ENCODE data around the gene SDC3.

Gene SDC3

GRCh38 chr1:30887485-30888315 is 20.9 kb downstream of the SDC3 start:
- Histone ChIP-seq H3K4me1 (0 out of 2 replicates have a peak, but pooled peaks cover 2% of the 10 kb centered on the region), H3K27me3 (no peaks in the 10 kb centered on the region), H3K4me3 (ENCODE audit: low read depth, low read length) (no peak overlapping the region), H3K9me3 (no peaks in the 10 kb centered on the region), H3K36me3 (no peaks in the 10 kb centered on the region)
- TF ChIP-seq CTCF (IDR thresholded peaks at IDR 0.05; ENCODE audit: low read depth, low read length): no peak
- no peak for DNase-seq

- no peaks in the 10 kb centered on the region for H3K36me3 ChIP-seq
- H3K27me3 ChIP-seq: no peaks in the 10 kb centered on the region
- no peak overlapping the region for H3K4me3 ChIP-seq (ENCODE audit: low read depth, low read length)
- TF ChIP-seq CTCF (IDR thresholded peaks at IDR 0.05; ENCODE audit: low read depth, low read length): no peak
- H3K9me3 ChIP-seq: no peaks in the 10 kb centered on the region
- H3K4me1 ChIP-seq: 0 out of 2 replicates have a peak, but pooled peaks cover 2% of the 10 kb centered on the region
- DNase-seq: no peak
Measured at GRCh38 chr1:30886710-30887428, 21.7 kb downstream of the SDC3 start.

- Histone ChIP-seq H3K9me3 (no peaks in the 10 kb centered on the region), H3K36me3 (no peaks in the 10 kb centered on the region), H3K4me1 (0 out of 2 replicates have a peak, but pooled peaks cover 2% of the 10 kb centered on the region), H3K27me3 (no peaks in the 10 kb centered on the region), H3K4me3 (ENCODE audit: low read depth, low read length) (no peak overlapping the region)
- DNase-seq: no peak
- no peak for TF ChIP-seq CTCF (IDR thresholded peaks at IDR 0.05; ENCODE audit: low read depth, low read length)
Measured at GRCh38 chr1:30885570-30886522, 22.7 kb downstream of the SDC3 start.

GRCh38 chr1:30884723-30885122 is 23.8 kb downstream of the SDC3 start:
- Histone ChIP-seq H3K4me1 (0 out of 2 replicates have a peak, but pooled peaks cover 2% of the 10 kb centered on the region), H3K27me3 (no peaks in the 10 kb centered on the region), H3K9me3 (no peaks in the 10 kb centered on the region), H3K36me3 (no peaks in the 10 kb centered on the region), H3K4me3 (ENCODE audit: low read depth, low read length) (no peak overlapping the region)
- no peak for TF ChIP-seq CTCF (IDR thresholded peaks at IDR 0.05; ENCODE audit: low read depth, low read length)
- no peak for DNase-seq

- Histone ChIP-seq H3K4me1 (0 out of 2 replicates have a peak, but pooled peaks cover 2% of the 10 kb centered on the region), H3K9me3 (no peaks in the 10 kb centered on the region), H3K4me3 (ENCODE audit: low read depth, low read length) (no peak overlapping the region), H3K36me3 (no peaks in the 10 kb centered on the region), H3K27me3 (no peaks in the 10 kb centered on the region)
- TF ChIP-seq CTCF (IDR thresholded peaks at IDR 0.05; ENCODE audit: low read depth, low read length): no peak
- no peak for DNase-seq
Measured at GRCh38 chr1:30883389-30884172, 25.0 kb downstream of the SDC3 start.
